H9 (cell line): ENCODE results near the gene SLC14A1. TPM values are rescaled to one million over a fixed set of nuclear protein-coding genes. Genes with fewer than 3 reads are reported as not detected.

Experiments used
- DNase-seq: peaks from one replicate; pipeline ENCODE4 v3.0.0-alpha.2; 2017
- H2AFZ ChIP-seq: one replicate; pipeline ENCODE4 v1.6.1; 2013; ENCODE audit warnings: mild to moderate bottlenecking, low read length, control low read depth, moderate library complexity
- H2AK5ac ChIP-seq: 2 replicates; pipeline ENCODE4 v1.6.1; 2013; ENCODE audit warnings: low read length, control low read depth, mixed read lengths; ENCODE audit not compliant: insufficient read length
- H2BK120ac ChIP-seq: one replicate; pipeline ENCODE4 v1.6.1; 2013; ENCODE audit warnings: low read depth, mild to moderate bottlenecking, low read length, control low read depth, inconsistent platforms; ENCODE audit not compliant: poor library complexity, severe bottlenecking
- H2BK12ac ChIP-seq: 2 replicates; pipeline ENCODE4 v1.6.1; 2013; ENCODE audit warnings: low read length, control low read depth, mixed read lengths, low read depth; ENCODE audit not compliant: insufficient read length
- H2BK15ac ChIP-seq: 2 replicates; pipeline ENCODE4 v1.6.1; 2013; ENCODE audit warnings: low read depth, low read length, control low read depth
- H2BK20ac ChIP-seq: one replicate; pipeline ENCODE4 v1.6.1; 2013; ENCODE audit warnings: low read depth, mild to moderate bottlenecking, low read length, control low read depth, inconsistent platforms; ENCODE audit not compliant: poor library complexity, severe bottlenecking
- H2BK5ac ChIP-seq: 2 replicates; pipeline ENCODE4 v1.6.1; 2013; ENCODE audit warnings: low read length, control low read depth, mixed read lengths; ENCODE audit not compliant: insufficient read length
- H3K14ac ChIP-seq: 2 replicates; pipeline ENCODE4 v1.6.1; 2013; ENCODE audit warnings: low read length, control low read depth; ENCODE audit not compliant: insufficient read depth
- H3K18ac ChIP-seq: 2 replicates; pipeline ENCODE4 v1.6.1; 2013; ENCODE audit warnings: low read depth, mild to moderate bottlenecking, mixed read lengths, low read length, control low read depth; ENCODE audit not compliant: insufficient read length
- H3K23ac ChIP-seq: 2 replicates; pipeline ENCODE4 v1.6.1; 2013; ENCODE audit warnings: low read length, control low read depth, mixed read lengths, low read depth; ENCODE audit not compliant: insufficient read length
- H3K23me2 ChIP-seq: 2 replicates; pipeline ENCODE4 v1.6.1; 2013; ENCODE audit warnings: low read depth, mild to moderate bottlenecking, mixed read lengths, low read length, control low read depth; ENCODE audit not compliant: insufficient read length, poor library complexity, severe bottlenecking
- H3K27ac ChIP-seq: 2 replicates; pipeline ENCODE4 v1.5.1; 2013; ENCODE audit warnings: low read length, control low read depth, mixed read lengths, low read depth; ENCODE audit not compliant: insufficient read length
- H3K27me3 ChIP-seq: 2 replicates; pipeline ENCODE4 v1.6.1; 2013; ENCODE audit warnings: low read length, control low read depth, inconsistent platforms; ENCODE audit not compliant: insufficient read depth
- H3K4ac ChIP-seq: 2 replicates; pipeline ENCODE4 v1.6.1; 2013; ENCODE audit warnings: low read depth, mild to moderate bottlenecking, control low read depth, inconsistent platforms, low read length, moderate library complexity
- H3K4me1 ChIP-seq: 2 replicates; pipeline ENCODE4 v1.6.1; 2013; ENCODE audit warnings: low read length, control low read depth, inconsistent platforms; ENCODE audit not compliant: insufficient read depth
- H3K4me2 ChIP-seq: 2 replicates; pipeline ENCODE4 v1.6.1; 2013; ENCODE audit warnings: low read length, control low read depth, mixed read lengths; ENCODE audit not compliant: insufficient read length, insufficient read depth
- H3K56ac ChIP-seq: 2 replicates; pipeline ENCODE4 v1.6.1; 2013; ENCODE audit warnings: low read depth, mild to moderate bottlenecking, mixed read lengths, low read length, control low read depth; ENCODE audit not compliant: insufficient read length
- H3K79me1 ChIP-seq: 2 replicates; pipeline ENCODE4 v1.6.1; 2013; ENCODE audit warnings: low read depth, mild to moderate bottlenecking, moderate library complexity, low read length, control low read depth, inconsistent platforms; ENCODE audit not compliant: insufficient read depth, poor library complexity, severe bottlenecking
- H3K79me2 ChIP-seq: 2 replicates; pipeline ENCODE4 v1.6.1; 2013; ENCODE audit warnings: low read length, control low read depth, inconsistent platforms; ENCODE audit not compliant: insufficient read depth
- H3K9ac ChIP-seq: 2 replicates; pipeline ENCODE4 v1.6.1; 2013; ENCODE audit warnings: low read length, control low read depth, mixed read lengths; ENCODE audit not compliant: insufficient read length; ENCODE audit errors: extremely low read depth
- H3K9me3 ChIP-seq: one replicate; pipeline ENCODE4 v1.6.1; 2013; ENCODE audit warnings: low read depth, low read length, inconsistent platforms; ENCODE audit not compliant: control insufficient read depth
- H3T11ph ChIP-seq: one replicate; pipeline ENCODE4 v1.6.1; 2013; ENCODE audit warnings: mild to moderate bottlenecking, low read length, control low read depth, inconsistent platforms
- H4K20me1 ChIP-seq: one replicate; pipeline ENCODE4 v1.6.1; 2013; ENCODE audit not compliant: control insufficient read depth, insufficient read length, insufficient read depth
- H4K5ac ChIP-seq: 2 replicates; pipeline ENCODE4 v1.6.1; 2013; ENCODE audit warnings: low read depth, mild to moderate bottlenecking, mixed read lengths, low read length, control low read depth; ENCODE audit not compliant: insufficient read length
- H4K8ac ChIP-seq: replicated peaks from 2 replicates; pipeline ENCODE4 v1.6.1; 2013; ENCODE audit warnings: low read length, control low read depth, mixed read lengths, low read depth; ENCODE audit not compliant: insufficient read length
- H4K91ac ChIP-seq: 2 replicates; pipeline ENCODE4 v1.6.1; 2013; ENCODE audit warnings: low read depth, mild to moderate bottlenecking, moderate library complexity, mixed read lengths, low read length, control low read depth; ENCODE audit not compliant: insufficient read length
- H3K27ac Mint-ChIP-seq, 3 experiments: 2 replicates in 2 of 3; 3 replicates in 1 of 3; pipeline ENCODE4 v1.8.0; 2020 to 2021; ENCODE audit warnings: mixed read lengths in 3 of 3, mild to moderate bottlenecking in 1 of 3, moderate library complexity in 1 of 3
- H3K27me3 Mint-ChIP-seq: 2 replicates; pipeline ENCODE4 v1.8.0; 2021; ENCODE audit warnings: low read depth, mild to moderate bottlenecking, moderate library complexity, mixed read lengths
- H3K36me3 Mint-ChIP-seq, 3 experiments: 2 replicates in 2 of 3; 3 replicates in 1 of 3; pipeline ENCODE4 v1.8.0; 2020 to 2021; ENCODE audit warnings: low read depth in 3 of 3, mixed read lengths in 3 of 3; ENCODE audit not compliant: insufficient read depth in 1 of 3
- H3K4me1 Mint-ChIP-seq, 2 experiments: 2 replicates each; pipeline ENCODE4 v1.8.0; 2020; ENCODE audit warnings: mixed read lengths in 2 of 2
- H3K4me3 Mint-ChIP-seq, 2 experiments: 2 replicates in 1 of 2; 3 replicates in 1 of 2; pipeline ENCODE4 v1.8.0; 2020 to 2021; ENCODE audit warnings: mild to moderate bottlenecking in 2 of 2, mixed read lengths in 2 of 2, moderate library complexity in 1 of 2
- H3K9me3 Mint-ChIP-seq, 2 experiments: 2 replicates in 1 of 2; 3 replicates in 1 of 2; pipeline ENCODE4 v1.8.0; 2020; ENCODE audit warnings: mild to moderate bottlenecking in 2 of 2, mixed read lengths in 2 of 2, moderate library complexity in 1 of 2
- CTCF ChIP-seq: fragments of 200-600 bp; sonication (generic); conservative IDR thresholded peaks from 3 replicates; pipeline ENCODE4 v1.8.0; 2021; ENCODE audit warnings: antibody characterized with exemption, mild to moderate bottlenecking
- WGBS: extraction: QIAGEN DNeasy Blood & Tissue Kit; methylation state at CpG from one replicate; pipeline ENCODE4 v1.1.7; 2013; ENCODE audit warnings: missing lambda C conversion rate, low lambda C conversion rate, mixed read lengths; ENCODE audit not compliant: insufficient read length; ENCODE audit errors: extremely low coverage; 5-methylcytosine and 5-hydroxymethylcytosine counted together
- total RNA-seq: library from RNA; stranded (reverse); gene quantifications from 2 replicates; pipeline ENCODE4 v1.2.1, GENCODE V29; 2021

SLC14A1 gene
- total RNA-seq, 1 experiment from 2014 or later: not detected

GRCh38 chr18:45765796-45766195 is 41.8 kb downstream of the SLC14A1 start:
- Histone ChIP-seq H3K23me2 (no peaks in the 10 kb centered on the region), H3K23ac (no peak overlapping the region), H3K27me3 (no peaks in the 10 kb centered on the region), H4K91ac (no peak overlapping the region), H3K27ac (no peak overlapping the region), H2BK20ac (no peak overlapping the region), H4K20me1 (no peaks in the 10 kb centered on the region), H3K18ac (no peak overlapping the region), H2AFZ (no peak overlapping the region), H3K4me1 (peaks cover 7% of the 10 kb centered on the region; the same call in 1 of the 2 replicates), H3T11ph (no peak overlapping the region), H2BK120ac (no peak overlapping the region), H3K79me2 (no peaks in the 10 kb centered on the region), H3K14ac (no peak overlapping the region), H2BK12ac (no peak overlapping the region), H3K79me1 (no peaks in the 10 kb centered on the region), H3K4me2 (no peak overlapping the region), H4K5ac (no peak overlapping the region), H4K8ac (no peak overlapping the region), H3K4ac (no peak overlapping the region), H2AK5ac (no peak overlapping the region), H2BK15ac (no peak overlapping the region), H3K9ac (no peak overlapping the region), H2BK5ac (no peak overlapping the region), H3K56ac (no peak overlapping the region), H3K9me3 (no peaks in the 10 kb centered on the region)
- no peak for DNase-seq
- no peak for TF ChIP-seq CTCF
- no peak overlapping the region for H3K4me3 Mint-ChIP-seq
- H3K36me3 Mint-ChIP-seq: no peaks in the 10 kb centered on the region
- H3K27me3 Mint-ChIP-seq: no peaks in the 10 kb centered on the region
- no CpG with 5 or more reads among the region's 2 CpGs for WGBS
- no peak overlapping the region; a peak in 2 of 7 replicates for H3K27ac Mint-ChIP-seq
- H3K9me3 Mint-ChIP-seq: no peaks in the 10 kb centered on the region; a peak in 1 of 5 replicates
- peaks cover 18 to 29% of the 10 kb centered on the region in 2 experiments for H3K4me1 Mint-ChIP-seq
